ENCODE data around the gene FKBP11. TPM values are rescaled to one million over a fixed set of nuclear protein-coding genes. Genes with fewer than 3 reads are reported as not detected.

Gene FKBP11
- total RNA-seq, 3 donors from 2014 or later, result 16.9 to 41.3 (median 22.9) TPM

DNA sequence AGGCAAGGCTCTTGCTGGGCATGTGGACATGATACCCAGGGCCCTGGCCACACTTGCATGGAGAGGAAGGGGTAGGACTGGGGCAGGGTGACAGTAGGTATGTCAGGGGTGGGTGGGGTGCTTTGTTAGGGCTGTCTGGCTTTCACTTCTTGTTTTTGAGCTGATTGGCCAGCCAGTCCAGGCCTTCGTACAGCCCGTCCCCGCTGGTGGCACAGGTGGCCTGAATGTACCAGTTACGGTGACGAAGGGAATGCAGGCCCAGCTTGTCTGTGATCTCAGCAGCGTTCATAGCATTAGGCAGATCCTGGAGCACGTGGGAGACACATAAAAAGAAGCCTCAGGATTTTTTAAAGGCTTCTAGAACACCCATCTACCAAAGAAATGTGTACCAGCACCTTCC lies 13.5 kb upstream of the FKBP11 start:
- no peaks in the 10 kb centered on the region for H3K9me3 ChIP-seq
- no peak for DNase-seq
- H3K4me1 ChIP-seq (ENCODE audit: low read depth), result peaks cover 5% of the 10 kb centered on the region
- H3K36me3 ChIP-seq (ENCODE audit: low read depth), result no peaks in the 10 kb centered on the region
- peak; percentile 39 for ATAC-seq
- intact Hi-C loops (cut with DNase I, micrococcal nuclease), result no loop called here
- no peak overlapping the region for H3K4me3 ChIP-seq
- TF ChIP-seq, protein P1, sequence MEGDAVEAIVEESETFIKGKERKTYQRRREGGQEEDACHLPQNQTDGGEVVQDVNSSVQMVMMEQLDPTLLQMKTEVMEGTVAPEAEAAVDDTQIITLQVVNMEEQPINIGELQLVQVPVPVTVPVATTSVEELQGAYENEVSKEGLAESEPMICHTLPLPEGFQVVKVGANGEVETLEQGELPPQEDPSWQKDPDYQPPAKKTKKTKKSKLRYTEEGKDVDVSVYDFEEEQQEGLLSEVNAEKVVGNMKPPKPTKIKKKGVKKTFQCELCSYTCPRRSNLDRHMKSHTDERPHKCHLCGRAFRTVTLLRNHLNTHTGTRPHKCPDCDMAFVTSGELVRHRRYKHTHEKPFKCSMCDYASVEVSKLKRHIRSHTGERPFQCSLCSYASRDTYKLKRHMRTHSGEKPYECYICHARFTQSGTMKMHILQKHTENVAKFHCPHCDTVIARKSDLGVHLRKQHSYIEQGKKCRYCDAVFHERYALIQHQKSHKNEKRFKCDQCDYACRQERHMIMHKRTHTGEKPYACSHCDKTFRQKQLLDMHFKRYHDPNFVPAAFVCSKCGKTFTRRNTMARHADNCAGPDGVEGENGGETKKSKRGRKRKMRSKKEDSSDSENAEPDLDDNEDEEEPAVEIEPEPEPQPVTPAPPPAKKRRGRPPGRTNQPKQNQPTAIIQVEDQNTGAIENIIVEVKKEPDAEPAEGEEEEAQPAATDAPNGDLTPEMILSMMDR (IDR thresholded peaks at IDR 0.05), result no peak

DNA sequence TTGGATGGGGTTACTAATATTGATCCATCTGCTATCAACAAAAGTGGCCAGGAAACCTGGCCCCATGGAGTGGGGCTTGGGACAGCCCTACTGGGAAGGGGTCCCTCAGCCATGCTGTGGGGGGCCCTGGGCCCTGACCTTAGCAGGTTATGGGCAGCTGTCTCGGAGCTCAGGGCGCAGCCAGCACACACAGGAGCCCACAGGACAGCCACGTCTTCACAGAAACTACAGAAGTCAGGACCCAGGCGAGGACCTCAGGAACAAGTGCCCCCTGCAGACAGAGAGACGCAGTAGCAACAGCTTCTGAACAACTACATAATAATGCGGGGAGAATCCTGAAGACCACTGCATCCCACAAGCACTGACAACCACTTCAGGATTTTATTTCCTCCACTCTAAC lies 11.9 kb upstream of the FKBP11 start:
- no peak for ATAC-seq
- Histone ChIP-seq H3K36me3 (ENCODE audit: low read depth) (no peaks in the 10 kb centered on the region), H3K9me3 (no peaks in the 10 kb centered on the region), H3K4me1 (ENCODE audit: low read depth) (no peaks in the 10 kb centered on the region), H3K4me3 (no peak overlapping the region)
- DNase-seq, result no peak
- TF ChIP-seq, protein P1 (IDR thresholded peaks at IDR 0.05), result no peak
- intact Hi-C loops (cut with DNase I, micrococcal nuclease), result no loop called here

DNA sequence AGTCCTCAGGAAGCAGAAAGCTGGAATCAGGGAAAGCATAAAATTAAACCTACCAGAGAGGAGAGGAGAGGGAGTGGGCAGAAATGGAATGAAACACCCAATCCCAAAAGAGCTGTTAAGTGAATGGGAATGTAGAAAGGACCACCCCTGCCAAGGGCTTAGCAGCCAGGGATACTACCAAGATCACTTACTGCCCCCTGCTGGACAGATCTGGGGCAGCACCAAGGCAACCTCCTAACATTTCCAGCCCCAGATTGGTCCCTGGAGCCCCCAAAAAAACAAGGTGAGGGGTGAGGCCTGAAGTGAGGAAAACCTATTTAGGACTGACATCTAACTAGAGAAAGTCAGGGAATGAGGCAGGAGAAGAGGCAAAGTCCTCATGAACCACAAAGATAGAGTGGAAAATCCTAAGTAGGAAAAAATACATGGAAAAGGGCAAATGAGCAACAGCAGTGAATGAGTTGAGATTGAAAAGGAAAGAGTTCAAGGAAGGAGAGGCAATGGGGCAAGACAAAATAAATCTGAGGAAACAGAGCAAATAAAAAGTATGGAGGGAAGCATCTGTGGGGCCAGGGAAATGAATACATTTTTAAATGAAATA lies 11.2 kb upstream of the FKBP11 start:
- TF ChIP-seq, protein P1 (IDR thresholded peaks at IDR 0.05), result peak; percentile 77
- no peaks in the 10 kb centered on the region for H3K36me3 ChIP-seq (ENCODE audit: low read depth)
- DNase-seq (peak; percentile 59 to 90 (median 77)), ATAC-seq (peak; percentile 75)
- H3K9me3 ChIP-seq, result no peaks in the 10 kb centered on the region
- H3K4me3 ChIP-seq, result no peak overlapping the region
- intact Hi-C loops (cut with DNase I, micrococcal nuclease), result no loop called here
- no peaks in the 10 kb centered on the region for H3K4me1 ChIP-seq (ENCODE audit: low read depth)

DNA sequence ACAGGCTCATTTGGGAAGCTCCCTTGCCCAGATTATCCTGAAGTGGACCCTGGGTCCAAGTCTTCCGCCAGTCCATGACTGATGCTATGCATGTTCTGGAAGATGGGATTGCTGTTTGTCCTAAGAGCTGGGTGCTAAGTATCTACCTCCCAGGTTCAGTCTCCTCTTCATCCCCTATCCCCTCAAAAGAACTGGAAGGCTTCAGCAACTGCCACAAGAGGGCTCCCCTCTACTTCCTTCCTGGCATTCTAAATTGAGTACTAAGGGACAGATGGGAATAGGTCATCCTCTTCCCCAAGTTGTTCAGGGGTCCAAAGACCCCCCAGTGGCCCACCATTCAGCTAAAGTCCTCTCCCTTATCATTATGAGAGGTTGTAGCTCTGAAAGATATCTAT lies 9.0 kb upstream of the FKBP11 start:
- DNase-seq, result peak in 1 of 3 donors; percentile 40
- TF ChIP-seq, protein P1 (IDR thresholded peaks at IDR 0.05), result peak; percentile 16
- Histone ChIP-seq H3K4me3 (no peak overlapping the region), H3K36me3 (ENCODE audit: low read depth) (no peaks in the 10 kb centered on the region), H3K9me3 (no peaks in the 10 kb centered on the region), H3K4me1 (ENCODE audit: low read depth) (no peaks in the 10 kb centered on the region)
- intact Hi-C loops (cut with DNase I, micrococcal nuclease), result no loop called here
- ATAC-seq, result peak; percentile 30

DNA sequence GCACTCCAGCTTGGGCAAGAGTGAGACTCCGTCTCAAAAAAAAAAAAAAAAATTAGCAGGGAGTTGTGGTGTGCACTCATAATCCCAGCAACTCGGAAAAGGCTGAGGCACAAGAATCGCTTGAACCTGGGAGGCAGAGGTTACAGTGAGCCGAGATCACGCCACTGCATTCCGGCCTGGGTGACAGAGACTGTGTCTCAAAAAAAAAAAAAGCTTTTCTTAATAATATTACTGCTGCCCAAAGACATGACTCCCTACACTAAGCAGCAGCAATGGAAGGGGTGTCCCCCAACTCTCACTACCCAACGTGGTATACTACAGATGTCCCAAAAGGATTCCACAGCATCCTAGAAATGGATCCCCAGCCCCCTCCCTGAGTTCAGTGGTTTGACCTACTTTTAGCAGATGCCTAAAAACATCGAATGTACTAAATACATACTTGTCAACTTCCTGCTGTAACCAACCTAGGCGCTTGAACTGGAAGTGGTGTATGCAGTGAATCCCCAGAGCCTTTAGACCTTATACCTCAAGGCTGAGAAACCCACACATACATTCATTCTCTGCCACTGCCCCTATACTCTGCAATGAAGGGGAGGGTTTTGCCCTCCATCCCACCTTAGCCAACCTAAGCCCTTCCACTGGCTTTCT lies 8.5 kb upstream of the FKBP11 start:
- TF ChIP-seq, protein P1 (IDR thresholded peaks at IDR 0.05), result no peak
- intact Hi-C loops (cut with DNase I, micrococcal nuclease), result no loop called here
- Histone ChIP-seq H3K4me1 (ENCODE audit: low read depth) (no peaks in the 10 kb centered on the region), H3K4me3 (no peak overlapping the region), H3K9me3 (no peaks in the 10 kb centered on the region), H3K36me3 (ENCODE audit: low read depth) (no peaks in the 10 kb centered on the region)
- ATAC-seq (peak; percentile 59), DNase-seq (no peak)
